K562 (cell line): ENCODE data around the gene FTSJ3. TPM values are rescaled to one million over a fixed set of nuclear protein-coding genes. Genes with fewer than 3 reads are reported as not detected.

Experiments used
- ATAC-seq: fragments of 200-7000 bp; cut with Tn5 transposase; 3 replicates; pipeline ENCODE4 v1.9.1; 2020; ENCODE audit warnings: moderate library complexity
- BruUV-seq: library from RNA; stranded (reverse); fragments of 400-500 nt; replicated peaks from 2 replicates; lab custom pipeline; 2021; lab: Mats Ljungman, UMichigan
- CTCF ChIA-PET: fragments of 300-600 bp; formaldehyde crosslinking; extraction: SDS; loops from one replicate; lab custom pipeline; 2021; ENCODE audit warnings: low intra/inter-chr PET ratio; lab: Yijun Ruan, JAX
- POLR2A ChIA-PET: fragments of 300-600, 350-650 bp; sonication (Branson Sonifier 250); formaldehyde crosslinking; extraction: SDS; loops from one replicate; lab custom pipeline; 2021; ENCODE audit warnings: antibody characterized with exemption, inconsistent platforms; lab: Yijun Ruan, JAX
- DNase-seq, 4 experiments: peaks; one replicate each; pipeline versions ENCODE4 v3.0.0 to v3.0.0-alpha.2; 2011 to 2018; ENCODE audit warnings: low spot score in 3 of 4, mixed read lengths in 3 of 4; ENCODE audit errors: extremely low read depth in 1 of 4
- FAIRE-seq: peaks from 2 replicates; lab custom pipeline; 2011; peaks lifted over from hg19 to GRCh38; lab: Jason Lieb, UNC
- H2AFZ ChIP-seq: 2 replicates; pipeline ENCODE4 v1.6.0; 2011; ENCODE audit warnings: low read depth, low read length, control low read depth, inconsistent platforms
- H3K27ac ChIP-seq: fragments of 200-600 bp; 3 replicates; pipeline ENCODE4 v1.8.0; 2011; ENCODE audit warnings: low read depth, mild to moderate bottlenecking, control low read depth, inconsistent platforms, low read length, moderate library complexity, mixed read lengths; ENCODE audit errors: extremely low read depth
- H3K27me3 ChIP-seq, 2 experiments: fragments of 300-600 bp in 1 of 2; 2 replicates in 1 of 2; 3 replicates in 1 of 2; pipeline versions ENCODE4 v1.6.0 to v1.8.0; 2011; ENCODE audit warnings: inconsistent platforms in 2 of 2, low read length in 2 of 2, mild to moderate bottlenecking in 1 of 2, mixed read lengths in 1 of 2, moderate library complexity in 1 of 2; ENCODE audit not compliant: control insufficient read depth in 2 of 2, insufficient read depth in 2 of 2
- H3K36me3 ChIP-seq: fragments of 300-600 bp; 3 replicates; pipeline ENCODE4 v1.8.0; 2011; ENCODE audit warnings: mild to moderate bottlenecking, low read length, inconsistent platforms; ENCODE audit not compliant: control insufficient read depth, insufficient read depth
- H3K4me1 ChIP-seq, 2 experiments: fragments of 200-600 bp in 1 of 2; replicated peaks in 1 of 2; 2 replicates in 1 of 2; 3 replicates in 1 of 2; pipeline versions ENCODE4 v1.5.1 to v1.8.0; 2011; ENCODE audit warnings: inconsistent platforms in 2 of 2, low read length in 2 of 2, mild to moderate bottlenecking in 1 of 2, mixed read lengths in 1 of 2, moderate library complexity in 1 of 2; ENCODE audit not compliant: control insufficient read depth in 2 of 2, insufficient read depth in 2 of 2
- H3K4me2 ChIP-seq: 2 replicates; pipeline ENCODE4 v1.6.1; 2011; ENCODE audit warnings: low read length, control low read depth, inconsistent platforms, mixed read lengths; ENCODE audit not compliant: insufficient read depth
- H3K4me3 ChIP-seq: fragments of 200-600 bp; sonication (generic), shearing (Covaris generic); 2 replicates; pipeline ENCODE4 v1.5.1; 2016; ENCODE audit warnings: control low read depth, inconsistent platforms
- H3K79me2 ChIP-seq: fragments of 200-600 bp; 3 replicates; pipeline ENCODE4 v1.8.0; 2011; ENCODE audit warnings: low read length, inconsistent platforms; ENCODE audit not compliant: control insufficient read depth, insufficient read depth
- H3K9ac ChIP-seq, 2 experiments: 2 replicates each; pipeline versions ENCODE4 v1.6.0 to v1.6.1; 2011; ENCODE audit warnings: low read depth in 2 of 2, low read length in 2 of 2, control low read depth in 1 of 2, inconsistent platforms in 1 of 2, mild to moderate bottlenecking in 1 of 2, mixed read lengths in 1 of 2; ENCODE audit not compliant: insufficient read depth in 1 of 2
- H3K9me1 ChIP-seq: one replicate; pipeline ENCODE4 v1.6.0; 2011; ENCODE audit warnings: inconsistent platforms, mild to moderate bottlenecking, low read length, moderate library complexity; ENCODE audit not compliant: control insufficient read depth, insufficient read depth
- H3K9me3 ChIP-seq: replicated peaks from 2 replicates; pipeline ENCODE4 v1.5.1; 2011; ENCODE audit warnings: low read depth, low read length, inconsistent platforms; ENCODE audit not compliant: control insufficient read depth, insufficient read depth
- H4K20me1 ChIP-seq: replicated peaks from 2 replicates; pipeline ENCODE4 v1.6.1; 2011; ENCODE audit warnings: low read length, inconsistent platforms, mixed read lengths; ENCODE audit not compliant: control insufficient read depth, insufficient read depth
- HDAC1 ChIP-seq, 2 experiments: fragments of 450-650 bp; IDR thresholded peaks; 2 replicates each; pipeline ENCODE4 v1.6.1; 2016 to 2017; ENCODE audit warnings: inconsistent platforms in 1 of 2, mild to moderate bottlenecking in 1 of 2, moderate library complexity in 1 of 2
- MAZ ChIP-seq, 2 experiments: fragments of 450-650 bp in 1 of 2; sonication (generic) in 1 of 2; formaldehyde crosslinking; IDR thresholded peaks in 1 of 2; conservative IDR thresholded peaks in 1 of 2; 2 replicates each; pipeline versions ENCODE4 v1.4.0 to v1.5.0; 2020; ENCODE audit warnings: mild to moderate bottlenecking in 1 of 2, missing genetic modification reagents in 1 of 2
- NRF1 ChIP-seq, 2 experiments: fragments of 450-650 bp; IDR thresholded peaks in 1 of 2; conservative IDR thresholded peaks in 1 of 2; 2 replicates each; pipeline ENCODE4 v1.6.1; 2014; ENCODE audit warnings: mild to moderate bottlenecking in 2 of 2
- SIN3A ChIP-seq, 2 experiments: fragments of 150-350 bp in 1 of 2; IDR thresholded peaks; 2 replicates each; pipeline ENCODE4 v1.6.1; 2011 to 2016; ENCODE audit warnings: borderline replicate concordance in 2 of 2, low read depth in 2 of 2, low read length in 2 of 2, mild to moderate bottlenecking in 2 of 2, moderate library complexity in 2 of 2; ENCODE audit not compliant: control insufficient read depth in 1 of 2
- TAF1 ChIP-seq: IDR thresholded peaks from 2 replicates; pipeline ENCODE4 v1.6.1; 2011; ENCODE audit warnings: mild to moderate bottlenecking, low read length, moderate library complexity; ENCODE audit not compliant: insufficient read depth, control insufficient read depth, severe bottlenecking; ENCODE audit errors: extremely low read depth
- WGBS: fragments of 100-300 bp; shearing (Covaris generic); methylation state at CpG from one replicate; pipeline ENCODE4 v1.1.6; 2016; ENCODE audit warnings: low coverage, mixed read lengths; ENCODE audit not compliant: insufficient coverage; ENCODE audit errors: missing lambda C conversion rate; 5-methylcytosine and 5-hydroxymethylcytosine counted together
- in situ Hi-C: fragments of 300-500 bp; cut with MboI; formaldehyde crosslinking; loops from 4 replicates; pipeline ENCODE4 v1.15.0; 2018; ENCODE audit warnings: inconsistent platforms, mixed read lengths
- intact Hi-C: fragments of 100-400 bp; cut with micrococcal nuclease; formaldehyde crosslinking; loops from 2 replicates; pipeline ENCODE4 v1.14.2; 2022
- polyA plus RNA-seq, 8 experiments: library from polyadenylated mRNA; depleted of rRNA in 4 of 8; stranded (reverse) in 5 of 8; unstranded in 3 of 8; fragments of >200 nt; fragmentation: Nextera tagmentation in 2 of 8; fragmentation: Illumina TruSeq in 1 of 8; extraction: Ambion mirVana in 2 of 8; extraction: Trizol in 1 of 8; gene quantifications; 2 replicates each; pipeline versions ENCODE4 v1.2.1 to v1.2.3, GENCODE V29; 2011 to 2014; ENCODE audit warnings: inconsistent platforms in 1 of 8, missing spikeins in 1 of 8
- total RNA-seq, 7 experiments: library from RNA; depleted of rRNA in 6 of 7; stranded (reverse); fragments of >200 nt in 6 of 7; fragmentation: Illumina TruSeq in 2 of 7; extraction: Trizol in 2 of 7; gene quantifications; 2 replicates each; pipeline versions ENCODE4 v1.2.1 to v1.2.3, GENCODE V29; 2011 to 2021; ENCODE audit warnings: low replicate concordance in 1 of 7
- TF ChIP-seq, protein P1 (sequence below): sonication (generic); formaldehyde crosslinking; IDR thresholded peaks from 2 replicates; pipeline ENCODE4 v1.8.0; 2022; ENCODE audit warnings: mild to moderate bottlenecking, missing genetic modification reagents
- TF ChIP-seq, protein P2 (sequence below): fragments of 250-450 bp; sonication (Bioruptor Pico); IDR thresholded peaks from 2 replicates; pipeline ENCODE4 v1.4.0; 2020; ENCODE audit warnings: mild to moderate bottlenecking
- TF ChIP-seq, protein P3 (sequence below): fragments of 450-650 bp; formaldehyde crosslinking; IDR thresholded peaks from 2 replicates; pipeline ENCODE4 v1.4.0; 2020; ENCODE audit warnings: mild to moderate bottlenecking, moderate library complexity

FTSJ3 gene
- total and polyA plus RNA-seq, 9 of the 15 experiments (the other 6 are each of a cell fraction or from before 2014, with no cell fraction given): 18.0 to 65.6 (median 52.4) TPM

DNA sequence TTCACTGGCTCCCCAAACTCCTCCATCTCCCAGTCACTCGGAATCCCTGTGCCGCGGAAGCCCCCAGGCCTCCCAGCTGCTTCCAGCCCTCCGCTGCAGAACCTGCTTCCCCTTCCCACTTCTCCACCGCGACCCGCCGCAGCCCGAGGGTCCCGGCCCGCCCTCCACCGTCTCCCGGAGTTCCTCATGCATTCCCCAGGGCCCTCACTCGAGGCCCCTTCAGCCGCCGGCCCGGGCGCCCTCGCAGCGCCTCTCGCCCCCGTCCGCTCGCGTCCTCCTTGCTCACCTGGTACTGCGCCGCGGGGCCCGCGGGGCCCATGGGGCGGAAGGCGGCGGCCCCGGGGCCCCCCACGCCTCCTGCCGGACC lies 14.7 kb upstream of the FTSJ3 start (continued):
- TF ChIP-seq, protein P1, sequence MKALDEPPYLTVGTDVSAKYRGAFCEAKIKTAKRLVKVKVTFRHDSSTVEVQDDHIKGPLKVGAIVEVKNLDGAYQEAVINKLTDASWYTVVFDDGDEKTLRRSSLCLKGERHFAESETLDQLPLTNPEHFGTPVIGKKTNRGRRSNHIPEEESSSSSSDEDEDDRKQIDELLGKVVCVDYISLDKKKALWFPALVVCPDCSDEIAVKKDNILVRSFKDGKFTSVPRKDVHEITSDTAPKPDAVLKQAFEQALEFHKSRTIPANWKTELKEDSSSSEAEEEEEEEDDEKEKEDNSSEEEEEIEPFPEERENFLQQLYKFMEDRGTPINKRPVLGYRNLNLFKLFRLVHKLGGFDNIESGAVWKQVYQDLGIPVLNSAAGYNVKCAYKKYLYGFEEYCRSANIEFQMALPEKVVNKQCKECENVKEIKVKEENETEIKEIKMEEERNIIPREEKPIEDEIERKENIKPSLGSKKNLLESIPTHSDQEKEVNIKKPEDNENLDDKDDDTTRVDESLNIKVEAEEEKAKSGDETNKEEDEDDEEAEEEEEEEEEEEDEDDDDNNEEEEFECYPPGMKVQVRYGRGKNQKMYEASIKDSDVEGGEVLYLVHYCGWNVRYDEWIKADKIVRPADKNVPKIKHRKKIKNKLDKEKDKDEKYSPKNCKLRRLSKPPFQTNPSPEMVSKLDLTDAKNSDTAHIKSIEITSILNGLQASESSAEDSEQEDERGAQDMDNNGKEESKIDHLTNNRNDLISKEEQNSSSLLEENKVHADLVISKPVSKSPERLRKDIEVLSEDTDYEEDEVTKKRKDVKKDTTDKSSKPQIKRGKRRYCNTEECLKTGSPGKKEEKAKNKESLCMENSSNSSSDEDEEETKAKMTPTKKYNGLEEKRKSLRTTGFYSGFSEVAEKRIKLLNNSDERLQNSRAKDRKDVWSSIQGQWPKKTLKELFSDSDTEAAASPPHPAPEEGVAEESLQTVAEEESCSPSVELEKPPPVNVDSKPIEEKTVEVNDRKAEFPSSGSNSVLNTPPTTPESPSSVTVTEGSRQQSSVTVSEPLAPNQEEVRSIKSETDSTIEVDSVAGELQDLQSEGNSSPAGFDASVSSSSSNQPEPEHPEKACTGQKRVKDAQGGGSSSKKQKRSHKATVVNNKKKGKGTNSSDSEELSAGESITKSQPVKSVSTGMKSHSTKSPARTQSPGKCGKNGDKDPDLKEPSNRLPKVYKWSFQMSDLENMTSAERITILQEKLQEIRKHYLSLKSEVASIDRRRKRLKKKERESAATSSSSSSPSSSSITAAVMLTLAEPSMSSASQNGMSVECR (CRISPR knock-in tag): 0 out of 2 replicates have a peak, but pooled peaks have one; percentile 13

DNA sequence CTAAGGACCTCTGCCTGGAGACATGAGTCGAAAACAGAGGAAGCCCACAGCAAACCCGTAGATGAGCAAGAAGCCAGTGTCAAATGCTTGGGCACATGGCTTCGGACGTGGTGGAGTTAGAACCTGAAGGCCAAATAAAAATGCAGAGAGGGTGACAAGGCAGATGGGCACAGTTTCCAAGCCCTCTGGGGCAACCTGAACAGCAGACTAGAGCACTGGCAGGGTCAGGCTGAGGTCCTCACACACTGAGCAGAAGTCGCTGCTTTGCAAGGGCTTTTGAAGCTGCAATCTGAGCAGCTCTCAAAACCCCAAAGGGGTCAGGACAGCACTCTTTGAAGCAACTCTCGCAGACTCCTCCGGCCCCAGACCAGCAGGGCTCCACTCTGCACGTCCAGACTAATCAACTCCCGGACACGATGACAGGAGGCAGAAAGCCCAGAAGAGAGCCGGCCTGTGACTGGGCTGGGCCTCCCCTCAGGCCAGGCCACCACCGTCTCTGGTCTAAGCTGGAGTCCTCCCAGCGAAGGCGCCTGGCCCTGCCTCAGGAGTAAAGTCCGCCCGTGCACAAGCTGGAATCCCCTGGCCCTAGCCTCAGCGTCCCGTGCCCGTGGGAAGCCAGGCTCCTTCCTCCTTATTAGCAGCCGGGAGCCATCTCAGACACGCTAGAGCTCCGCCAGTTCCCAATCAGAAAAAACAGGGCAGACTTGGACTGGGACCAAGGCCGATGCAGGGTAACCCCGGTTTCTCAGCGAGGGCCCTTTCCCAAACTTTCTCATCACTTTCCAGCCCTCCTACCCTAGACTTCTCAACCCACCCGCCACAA lies 14.1 kb upstream of the FTSJ3 start:
- peak overlapping the region; percentile 95 for H3K4me3 ChIP-seq
- intact Hi-C loops (loop anchor here (2.0 to 10.0 kb wide), 3 partner anchors 69 to 407 kb away; partner anchors contain the start of genes CCDC47 and MAP3K3), in situ Hi-C loops (loop anchor here (25.0 kb wide), 1 partner anchor 404 kb away; the partner anchor contains the start of gene CYB561)
- ATAC-seq: peak; percentile 47
- H3K79me2 ChIP-seq: peaks cover 57% of the 10 kb centered on the region
- POLR2A ChIA-PET: interaction anchor here (0.6 to 5.8 kb wide), 6 partner anchors 8 to 1332 kb away, joined by 3 to 66 read pairs (median 6); partner anchors contain the start of genes CCDC47, DDX42, FTSJ3 and PSMC5
- H2AFZ ChIP-seq: peak overlapping the region; percentile 53
- H3K27me3 ChIP-seq: no peaks in the 10 kb centered on the region
- peak overlapping the region; percentile 96 for H3K4me2 ChIP-seq
- H3K9me1 ChIP-seq: no peaks in the 10 kb centered on the region
- CTCF ChIA-PET: no interaction called here
- H3K27ac ChIP-seq: peak overlapping the region; percentile 86
- peaks cover 23 to 51% of the 10 kb centered on the region in 2 experiments for H3K4me1 ChIP-seq
- FAIRE-seq: peak; percentile 40
- BruUV-seq: TSS peak; percentile 58
- peak overlapping the region; percentile 93 to 98 for H3K9ac ChIP-seq
- H3K36me3 ChIP-seq: peaks cover 31% of the 10 kb centered on the region; the same call in 2 of the 3 replicates
- 2% methylated on average over 26 of the region's 26 CpGs for WGBS
- H3K9me3 ChIP-seq: no peaks in the 10 kb centered on the region
- no peaks in the 10 kb centered on the region for H4K20me1 ChIP-seq
- DNase-seq: peak in 2 of 4 experiments; percentile 29 to 59
- TF ChIP-seq MAZ (CRISPR knock-in tag; conservative IDR thresholded peaks at IDR 0.05 in 1 of 2, IDR thresholded peaks at IDR 0.05 in 1 of 2) (peak in 1 of 2 experiments; percentile 30; a peak in 1 of 4 replicates), NRF1 (conservative IDR thresholded peaks at IDR 0.05 in 1 of 2, IDR thresholded peaks at IDR 0.05 in 1 of 2) (0 out of 4 replicates have a peak, but pooled peaks of 1 of the 2 experiments have one; percentile 21), SIN3A (IDR thresholded peaks at IDR 0.05; ENCODE audit: borderline replicate concordance in 2 of 2, control insufficient read depth in 1 of 2, low read depth in 2 of 2, low read length in 2 of 2) (peak; percentile 53; a peak in 1 of 4 replicates), TAF1 (peak; percentile 24), HDAC1 (IDR thresholded peaks at IDR 0.05) (0 out of 4 replicates have a peak, but pooled peaks of 1 of the 2 experiments have one; percentile 15)
- TF ChIP-seq, protein P2, sequence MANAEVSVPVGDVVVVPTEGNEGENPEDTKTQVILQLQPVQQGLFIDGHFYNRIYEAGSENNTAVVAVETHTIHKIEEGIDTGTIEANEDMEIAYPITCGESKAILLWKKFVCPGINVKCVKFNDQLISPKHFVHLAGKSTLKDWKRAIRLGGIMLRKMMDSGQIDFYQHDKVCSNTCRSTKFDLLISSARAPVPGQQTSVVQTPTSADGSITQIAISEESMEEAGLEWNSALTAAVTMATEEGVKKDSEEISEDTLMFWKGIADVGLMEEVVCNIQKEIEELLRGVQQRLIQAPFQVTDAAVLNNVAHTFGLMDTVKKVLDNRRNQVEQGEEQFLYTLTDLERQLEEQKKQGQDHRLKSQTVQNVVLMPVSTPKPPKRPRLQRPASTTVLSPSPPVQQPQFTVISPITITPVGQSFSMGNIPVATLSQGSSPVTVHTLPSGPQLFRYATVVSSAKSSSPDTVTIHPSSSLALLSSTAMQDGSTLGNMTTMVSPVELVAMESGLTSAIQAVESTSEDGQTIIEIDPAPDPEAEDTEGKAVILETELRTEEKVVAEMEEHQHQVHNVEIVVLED (CRISPR knock-in tag): no peak
- TF ChIP-seq, protein P3, sequence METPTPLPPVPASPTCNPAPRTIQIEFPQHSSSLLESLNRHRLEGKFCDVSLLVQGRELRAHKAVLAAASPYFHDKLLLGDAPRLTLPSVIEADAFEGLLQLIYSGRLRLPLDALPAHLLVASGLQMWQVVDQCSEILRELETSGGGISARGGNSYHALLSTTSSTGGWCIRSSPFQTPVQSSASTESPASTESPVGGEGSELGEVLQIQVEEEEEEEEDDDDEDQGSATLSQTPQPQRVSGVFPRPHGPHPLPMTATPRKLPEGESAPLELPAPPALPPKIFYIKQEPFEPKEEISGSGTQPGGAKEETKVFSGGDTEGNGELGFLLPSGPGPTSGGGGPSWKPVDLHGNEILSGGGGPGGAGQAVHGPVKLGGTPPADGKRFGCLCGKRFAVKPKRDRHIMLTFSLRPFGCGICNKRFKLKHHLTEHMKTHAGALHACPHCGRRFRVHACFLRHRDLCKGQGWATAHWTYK: 0 out of 2 replicates have a peak, but pooled peaks have one; percentile 36
